ENCODE measurements around the gene SMAGP. TPM values are rescaled to one million over a fixed set of nuclear protein-coding genes. Genes with fewer than 3 reads are reported as not detected.

The SMAGP gene, protein sequence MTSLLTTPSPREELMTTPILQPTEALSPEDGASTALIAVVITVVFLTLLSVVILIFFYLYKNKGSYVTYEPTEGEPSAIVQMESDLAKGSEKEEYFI
- 21.5 to 28.4 TPM (median 27.2 TPM) in 5 replicates for total RNA-seq (2022; extraction: Qiagen RNA extraction)

DNA sequence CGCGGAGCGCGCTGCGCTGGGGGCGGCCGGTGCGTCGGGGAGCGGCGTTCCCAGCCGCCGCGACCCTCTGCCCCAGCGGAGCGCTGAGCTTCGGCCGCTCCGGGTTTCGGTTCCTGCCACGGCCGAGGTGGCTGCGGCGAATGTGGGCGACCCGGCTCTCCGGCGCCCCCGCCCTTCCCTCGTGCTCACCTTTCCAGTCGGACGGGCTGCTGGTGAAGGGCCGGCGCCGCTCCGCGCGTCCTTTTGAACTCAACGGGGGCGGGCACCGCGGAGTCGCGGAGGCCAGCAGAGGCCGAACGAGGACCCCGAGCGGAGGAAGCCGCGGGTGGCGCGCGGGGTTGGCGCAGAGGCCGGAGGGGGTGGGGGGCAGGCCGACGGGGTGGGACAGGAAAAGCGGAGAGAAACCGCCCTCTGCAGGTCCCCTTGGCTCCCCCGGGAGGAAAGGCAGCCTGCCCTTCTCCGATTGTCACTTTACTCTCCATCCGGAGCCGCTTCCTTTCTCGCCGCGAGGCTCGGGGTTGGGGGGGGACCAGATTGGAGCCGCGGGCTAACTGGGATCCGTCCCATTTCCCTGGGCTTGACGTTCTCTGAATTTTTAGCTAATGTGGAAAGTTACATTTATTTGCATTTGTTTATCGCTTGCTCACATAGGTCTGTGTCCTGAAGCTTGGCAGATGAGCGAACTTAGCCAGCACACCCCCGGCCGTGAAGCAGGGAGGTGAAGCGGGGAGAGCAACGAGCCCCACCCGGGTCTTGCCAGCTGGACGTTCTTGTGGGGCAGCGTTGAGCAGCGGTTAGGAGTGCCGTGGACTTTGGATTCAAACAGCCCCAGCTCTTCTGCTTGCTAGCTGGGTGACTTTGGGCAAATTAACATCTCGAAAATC lies at the start of gene SMAGP:
Gene SMAGP (minus strand): TSS at position 349 of the 884 bp plus-strand sequence. CDS start 1,137 bp downstream, outside the sequence.

DNA sequence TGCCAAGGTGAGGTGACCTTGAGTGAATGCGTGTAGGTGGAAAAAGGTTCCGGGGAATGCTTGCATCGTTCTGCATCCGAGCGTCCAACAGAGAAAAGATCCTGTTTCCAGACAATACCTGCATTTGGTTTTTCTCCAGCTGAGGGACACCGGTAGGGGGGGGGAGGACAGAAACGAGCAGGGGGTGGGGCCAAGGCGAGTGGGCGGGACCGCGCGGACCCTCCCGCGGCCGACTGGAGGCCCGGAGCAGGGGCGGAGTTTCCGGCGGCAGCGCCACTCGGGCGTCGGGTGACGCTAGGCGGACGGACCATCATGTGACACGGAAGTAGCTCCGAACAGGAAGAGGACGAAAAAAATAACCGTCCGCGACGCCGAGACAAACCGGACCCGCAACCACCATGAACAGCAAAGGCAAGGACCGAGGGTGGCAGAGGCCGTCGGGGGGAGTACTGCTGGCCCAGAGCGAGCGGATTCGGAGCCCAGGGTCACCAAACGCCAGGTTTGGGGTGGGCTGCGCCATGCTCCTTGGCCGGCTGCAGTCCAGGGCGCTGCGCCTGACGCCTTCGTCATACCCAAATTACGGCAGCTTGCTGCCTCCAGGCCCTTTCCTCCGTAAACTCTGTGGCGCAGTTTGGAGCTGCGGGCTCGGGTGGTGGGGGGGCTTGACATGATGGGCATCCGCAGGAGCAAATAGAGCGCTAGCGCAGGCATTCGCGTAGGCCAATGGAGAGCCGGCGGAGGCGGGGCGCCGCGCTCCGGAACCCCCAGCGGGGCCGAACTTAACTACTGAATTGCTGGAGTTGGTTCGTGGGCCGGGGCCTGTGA lies 31.5 kb downstream of the SMAGP start, which contains the start of gene DAZAP2:
Gene DAZAP2 (plus strand): TSS at position 317 of the 825 bp plus-strand sequence. CDS start 82 bp downstream, at position 399.

DNA sequence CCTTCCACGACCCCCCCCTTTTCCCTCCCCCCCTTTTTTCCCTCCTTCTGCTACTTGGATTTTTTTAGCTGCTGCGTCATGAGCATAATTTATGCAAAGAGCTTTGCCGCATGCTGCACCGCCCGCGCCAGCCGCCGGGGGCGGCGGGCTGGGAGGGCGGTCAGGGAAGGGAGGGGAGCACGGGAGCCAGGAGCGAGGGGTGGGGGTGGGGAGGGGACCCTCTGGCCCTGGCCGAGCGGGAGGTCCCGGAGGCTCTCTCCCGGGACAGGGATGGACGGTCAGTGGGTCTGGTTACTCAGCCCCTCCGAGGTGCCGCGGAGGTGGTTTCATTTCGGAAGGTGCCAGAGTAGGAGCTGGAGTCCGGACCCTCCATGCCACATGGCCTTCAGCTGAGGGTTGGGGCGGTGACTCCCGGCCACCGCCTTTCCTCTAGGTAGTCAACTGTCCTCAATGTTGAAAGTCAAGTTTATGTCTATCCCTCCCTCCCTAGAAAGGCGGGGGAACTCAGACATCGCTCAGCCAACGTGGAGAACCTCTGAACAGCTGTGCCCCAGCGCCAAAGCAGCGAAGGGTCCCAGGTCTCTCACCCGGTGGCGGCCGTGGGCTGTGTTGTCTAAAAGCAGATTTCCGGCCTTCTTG lies 52.1 kb downstream of the SMAGP start, which contains the start of gene POU6F1:
Gene POU6F1 (minus strand): TSS at position 95 of the 639 bp plus-strand sequence. CDS start 11,226 bp downstream, outside the sequence.

Other genes starting within 250 kb of the SMAGP start
- gene SLC11A2, start 244.0 kb downstream of the SMAGP start, total RNA-seq (2022; extraction: Qiagen RNA extraction) = 16.7 to 25.9 TPM (median 20.6 TPM) in 5 replicates
- 22.0 to 29.0 TPM (median 24.4 TPM) in 5 replicates for gene LETMD1, start 222.1 kb downstream of the SMAGP start, total RNA-seq (2022; extraction: Qiagen RNA extraction)
- 11.6 to 14.7 TPM (median 13.6 TPM) in 5 replicates for gene CSRNP2, start 186.8 kb downstream of the SMAGP start, total RNA-seq (2022; extraction: Qiagen RNA extraction)
- 16.2 to 21.9 TPM (median 19.0 TPM) in 5 replicates for gene TFCP2, start 97.3 kb downstream of the SMAGP start, total RNA-seq (2022; extraction: Qiagen RNA extraction)
- gene POU6F1, start 52.4 kb downstream of the SMAGP start, total RNA-seq (2022; extraction: Qiagen RNA extraction) = 0.91 to 2.2 TPM (median 1.3 TPM) in 5 replicates
- gene DAZAP2, start 31.6 kb downstream of the SMAGP start, total RNA-seq (2022; extraction: Qiagen RNA extraction) = 307 to 375 TPM (median 314 TPM) in 5 replicates
- gene BIN2, start 53.8 kb upstream of the SMAGP start, total RNA-seq (2022; extraction: Qiagen RNA extraction) = 0.09 to 0.25 TPM (median 0.14 TPM) in 5 replicates
- not detected in 5 replicates for gene CELA1, start 76.3 kb upstream of the SMAGP start, total RNA-seq (2022; extraction: Qiagen RNA extraction)
- 2.4 to 4.3 TPM (median 3.1 TPM) in 5 replicates for gene GALNT6, start 121.0 kb upstream of the SMAGP start, total RNA-seq (2022; extraction: Qiagen RNA extraction)
- 1.1 to 1.5 TPM (median 1.3 TPM) in 5 replicates for gene SLC4A8, start 154.4 kb upstream of the SMAGP start, total RNA-seq (2022; extraction: Qiagen RNA extraction)

Data from A549 treated with Hydrocortisone at 1 μM for 4 hours (cell line).